Tongue (tissue), 2 donors: ENCODE measurements around the gene LHX1. TPM values are rescaled to one million over a fixed set of nuclear protein-coding genes. Genes with fewer than 3 reads are reported as not detected.

ENCODE experiments used
- DNase-seq: peaks from one replicate; pipeline ENCODE4 v3.0.0-alpha.2; 2015
- total RNA-seq: library from RNA; depleted of rRNA; stranded (reverse); fragments of >200 nt; gene quantifications from one replicate; pipeline ENCODE4 v1.2.3, GENCODE V29; 2014

The LHX1 gene
- total RNA-seq, 1 donor from 2014 or later: not detected

- DNase-seq: no peak
These were observed 15.1 kb upstream of the LHX1 start for GRCh38 chr17:36922175-36922574.

- no peak for DNase-seq
These were observed 13.5 kb upstream of the LHX1 start for GRCh38 chr17:36923814-36924221.

- DNase-seq: no peak
These were observed 11.0 kb upstream of the LHX1 start for GRCh38 chr17:36926226-36926625.

GRCh38 chr17:36926701-36927100 is 10.6 kb upstream of the LHX1 start:
- DNase-seq: no peak

DNA sequence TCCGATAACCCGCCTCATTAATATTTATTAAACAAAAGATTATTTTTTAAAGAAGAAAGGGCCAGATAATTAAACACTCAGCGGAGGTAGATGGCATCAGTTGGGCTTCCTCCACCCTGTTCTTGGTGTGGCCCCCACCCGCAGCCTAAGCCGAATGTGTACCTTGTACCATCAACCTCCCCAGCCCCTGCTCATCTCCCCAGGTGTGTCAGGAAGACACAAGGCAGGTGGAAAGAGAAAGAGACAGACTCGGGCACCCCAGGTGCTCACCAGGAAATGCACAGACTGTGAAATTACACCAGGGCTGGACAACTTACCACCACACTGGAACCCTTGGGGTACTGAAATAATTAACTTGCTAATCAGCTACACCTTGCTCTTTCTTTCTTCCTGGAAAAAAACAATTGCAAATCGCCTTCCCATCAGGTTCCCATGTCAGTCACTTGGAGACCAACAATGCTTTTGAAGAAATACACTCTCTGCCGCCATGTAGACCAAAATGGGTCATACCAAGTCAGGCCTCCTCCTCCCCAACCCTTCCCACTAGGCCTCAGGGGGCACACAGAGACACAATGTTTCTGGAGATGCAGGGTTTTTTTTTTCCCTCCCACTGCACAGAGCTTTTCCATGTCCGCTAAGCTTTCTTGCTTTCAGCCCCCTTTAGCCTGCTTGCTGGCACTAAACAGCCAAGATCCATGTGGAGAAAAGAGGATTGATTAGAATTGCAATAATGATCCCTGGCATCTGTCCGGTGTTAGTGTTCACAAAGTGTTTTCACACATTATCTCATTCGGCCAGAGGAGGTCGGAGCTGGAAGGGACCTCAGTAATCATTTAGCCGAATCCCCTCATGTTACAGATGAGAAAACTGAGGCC is 8.6 kb upstream of the LHX1 start:
- no peak for DNase-seq

- no peak for DNase-seq
These were observed 7.3 kb upstream of the LHX1 start for GRCh38 chr17:36929851-36930582.

DNA sequence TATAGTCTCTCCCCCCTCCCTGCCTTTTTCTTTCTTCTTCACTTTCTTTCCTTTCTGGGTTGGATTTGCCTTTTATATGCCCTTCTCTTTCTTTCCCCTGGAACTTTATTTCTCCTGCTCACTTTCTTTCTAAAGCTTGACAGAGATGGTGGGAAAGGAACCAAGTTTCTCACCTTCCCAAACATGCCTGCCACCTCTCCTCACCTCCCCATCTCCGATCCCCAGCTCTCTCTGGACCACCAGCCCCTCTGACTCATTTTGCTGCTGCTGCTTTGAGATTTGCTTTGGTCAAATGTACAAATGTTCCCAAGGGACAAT is 6.7 kb upstream of the LHX1 start:
- DNase-seq: no peak

DNA sequence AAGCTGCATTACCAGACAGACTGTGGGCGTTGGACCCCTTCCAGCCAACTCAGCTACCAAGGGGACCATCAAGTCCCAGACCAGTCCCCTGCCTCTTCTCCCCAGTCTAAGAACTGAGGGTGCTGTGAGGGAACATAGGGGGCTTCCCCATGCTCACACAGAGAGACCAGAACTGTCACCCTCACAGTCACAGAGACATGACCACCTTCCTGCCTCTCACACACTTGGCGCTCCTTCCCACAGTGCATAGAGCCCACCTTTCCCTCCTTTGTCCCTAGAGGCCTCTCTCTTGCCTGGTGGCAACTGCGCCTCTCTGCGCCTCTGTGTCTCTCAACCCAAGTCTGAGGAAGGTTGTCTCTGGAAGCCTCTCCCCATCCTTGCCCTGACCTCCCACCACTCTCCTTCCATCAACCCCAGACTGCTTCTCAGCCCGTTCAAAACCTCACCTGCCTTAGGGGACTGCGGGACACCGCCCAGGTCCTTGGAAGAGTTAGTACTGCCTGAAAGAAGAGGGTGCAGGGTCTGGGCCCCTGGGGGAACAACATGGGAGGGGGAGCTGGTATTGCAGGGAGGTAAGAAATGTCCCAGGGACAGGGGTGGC is 6.1 kb upstream of the LHX1 start:
- DNase-seq: no peak

GRCh38 chr17:36931697-36932382 is 5.4 kb upstream of the LHX1 start:
- peak; percentile 70 for DNase-seq

GRCh38 chr17:36932383-36932693 is 4.9 kb upstream of the LHX1 start:
- no peak for DNase-seq

- DNase-seq: no peak
These were observed 4.4 kb upstream of the LHX1 start for GRCh38 chr17:36932694-36933511.

DNA sequence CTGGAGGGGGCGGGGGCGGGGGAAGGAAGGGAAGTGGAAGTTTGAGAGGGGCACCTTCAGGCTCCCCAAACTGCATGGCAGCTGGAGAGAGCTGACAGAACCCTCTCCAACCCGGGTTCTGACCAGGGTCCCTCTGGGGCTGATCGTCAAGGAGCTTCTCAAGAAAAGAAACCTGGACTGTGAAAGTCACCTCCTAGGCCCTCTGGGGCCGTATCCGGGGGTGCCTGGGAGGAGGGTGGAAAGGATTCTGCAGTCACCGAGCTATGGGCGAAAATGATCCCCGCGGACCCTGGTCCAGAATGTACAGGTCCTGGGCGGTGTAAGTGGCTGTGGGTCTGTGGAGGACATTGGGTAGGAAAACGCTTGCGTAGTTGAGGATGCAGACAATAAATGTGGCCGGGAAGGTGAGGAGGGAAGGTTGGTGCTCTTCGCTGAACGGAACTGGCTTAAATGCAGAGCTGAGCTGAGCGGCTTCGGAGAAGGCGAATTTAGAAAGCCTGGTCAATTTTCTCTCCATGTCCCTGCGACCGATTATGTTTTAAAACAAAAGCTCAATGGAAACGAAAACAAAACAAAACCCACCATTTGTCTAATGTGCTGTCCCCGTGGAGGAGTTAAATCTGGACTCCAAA is 3.6 kb upstream of the LHX1 start:
- no peak for DNase-seq

DNA sequence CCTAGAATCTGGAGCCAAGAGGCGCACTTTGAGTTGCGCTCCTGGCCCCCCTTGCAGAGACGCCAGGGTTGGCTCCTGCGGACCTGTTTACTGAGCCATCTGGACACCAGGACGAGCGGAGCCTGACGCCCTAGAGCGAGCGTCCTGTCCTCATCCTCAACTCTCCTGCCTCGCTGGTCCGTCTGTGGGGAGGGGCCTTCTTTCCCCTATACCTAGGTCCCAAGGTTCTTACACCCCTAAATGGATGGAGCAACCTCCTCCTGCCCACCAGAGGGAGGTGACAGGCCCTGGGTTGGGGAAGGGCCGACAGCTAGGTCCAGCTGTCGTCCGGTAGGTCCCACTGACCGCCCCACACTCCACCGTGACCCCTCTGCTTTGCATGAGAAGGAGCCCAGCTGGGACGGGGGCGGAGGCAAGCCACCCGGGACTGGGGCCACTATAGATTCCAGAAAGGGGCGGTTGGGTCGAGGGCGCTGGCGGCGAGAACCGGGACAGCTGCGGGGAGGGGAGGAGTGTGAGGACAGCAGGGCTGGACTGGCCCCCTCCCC is 3.1 kb upstream of the LHX1 start:
- DNase-seq: peak; percentile 43

- peak; percentile 46 for DNase-seq
These were observed 2.3 kb upstream of the LHX1 start for GRCh38 chr17:36934692-36935630.

DNA sequence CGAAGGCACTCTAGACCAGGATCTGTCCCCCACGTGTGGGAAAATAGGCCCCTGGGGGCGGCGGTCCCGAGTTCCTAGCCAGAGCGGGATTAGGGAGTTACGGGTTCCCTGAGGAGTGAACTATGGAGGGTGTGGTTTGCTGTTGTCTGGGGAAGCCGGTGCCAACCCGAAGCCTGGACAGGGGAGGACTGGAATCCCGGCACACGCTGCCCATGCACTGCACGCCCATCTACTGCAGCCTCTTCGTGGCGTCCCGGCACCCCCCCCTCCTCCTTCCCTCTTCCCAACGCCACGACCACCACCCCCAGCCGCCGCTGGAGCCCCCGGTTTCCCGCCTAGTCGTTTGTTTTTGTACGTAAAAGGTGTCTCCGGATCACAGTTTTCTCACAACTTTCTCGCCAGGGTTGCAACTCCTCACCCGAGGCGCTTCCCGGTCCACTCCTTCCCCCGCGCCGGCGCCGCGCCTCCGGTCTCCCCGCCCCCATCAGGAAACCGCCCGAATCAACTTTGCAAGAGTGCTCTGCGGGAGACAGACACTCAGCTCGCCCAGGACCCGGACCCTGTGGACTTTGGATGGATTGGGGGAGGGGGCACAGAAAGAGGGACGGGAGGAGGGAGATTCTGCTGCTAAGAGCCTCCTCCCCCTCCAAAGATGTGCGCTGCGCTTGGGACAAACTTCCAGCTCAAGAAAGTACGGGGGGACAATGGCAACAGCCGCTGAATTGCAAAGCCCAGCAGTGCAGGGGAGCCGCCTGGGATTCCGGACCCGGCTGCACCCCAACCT is 1.4 kb upstream of the LHX1 start:
- DNase-seq: no peak

GRCh38 chr17:36936455-36937000 is 747 bp upstream of the LHX1 start:
- DNase-seq: no peak

DNA sequence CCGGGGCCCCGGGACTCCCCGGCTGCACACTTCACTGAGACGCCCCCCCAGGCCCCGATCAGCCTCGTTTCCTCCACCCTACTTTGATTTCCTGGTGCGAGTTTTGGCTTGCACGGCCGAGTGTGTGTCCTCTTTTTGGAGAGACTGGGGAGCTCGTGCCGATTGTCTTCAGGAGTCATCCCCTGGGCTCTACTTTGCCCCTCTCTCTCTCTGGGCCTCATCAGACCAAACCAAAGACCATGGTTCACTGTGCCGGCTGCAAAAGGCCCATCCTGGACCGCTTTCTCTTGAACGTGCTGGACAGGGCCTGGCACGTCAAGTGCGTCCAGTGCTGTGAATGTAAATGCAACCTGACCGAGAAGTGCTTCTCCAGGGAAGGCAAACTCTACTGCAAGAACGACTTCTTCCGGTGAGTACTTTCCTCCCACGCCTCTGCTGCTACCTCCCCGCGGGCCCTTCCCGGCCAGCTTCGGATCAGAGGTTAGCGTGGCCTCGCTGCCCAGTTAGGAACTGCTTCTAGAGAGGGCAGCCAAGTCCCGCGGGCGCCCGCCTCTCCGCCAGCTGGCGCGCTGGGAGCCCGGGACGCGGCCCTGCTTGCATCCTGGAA is 787 bp downstream of the LHX1 start:
- no peak for DNase-seq

DNA sequence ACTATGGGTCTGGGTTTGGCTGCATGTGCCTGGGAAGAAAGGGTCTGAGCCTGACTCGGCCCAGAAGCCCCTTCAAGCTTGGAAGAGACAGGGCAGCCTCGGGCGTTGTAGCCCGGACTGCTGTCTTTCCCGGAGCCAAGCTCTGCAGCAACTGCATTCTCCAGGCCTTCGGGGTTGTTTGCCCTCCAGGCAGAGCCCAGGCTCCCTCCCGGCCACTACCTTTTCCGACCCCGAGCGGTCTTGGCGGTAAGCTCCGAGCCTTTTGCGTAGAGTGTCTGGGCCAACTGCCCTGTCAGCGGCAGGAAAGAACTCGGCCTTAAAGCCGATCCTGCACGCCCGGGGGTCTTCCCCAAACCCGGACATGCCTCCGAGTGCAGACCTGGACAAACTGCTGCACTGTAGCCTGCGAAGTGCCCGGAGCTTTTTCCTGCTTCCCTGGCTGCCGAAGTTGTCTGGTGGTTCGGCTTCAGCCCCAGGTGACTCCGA is 1.3 kb downstream of the LHX1 start:
- DNase-seq: no peak
